Right kidney (tissue), 1 donor: ENCODE data around the gene NKAIN4.

Experiments
- DNase-seq: peaks from one replicate; pipeline ENCODE4 v3.0.0-alpha.2; 2016

The NKAIN4 gene

GRCh38 chr20:63194007-63194796 lies 60.1 kb downstream of the NKAIN4 start:
- DNase-seq, result no peak

- DNase-seq, result no peak
These were observed 61.5 kb downstream of the NKAIN4 start for GRCh38 chr20:63192721-63193120.

- DNase-seq, result no peak
These were observed 62.9 kb downstream of the NKAIN4 start for GRCh38 chr20:63191400-63191799.

GRCh38 chr20:63190828-63191227 lies 63.4 kb downstream of the NKAIN4 start:
- DNase-seq, result no peak
